Right lung (tissue), 10 donors: ENCODE data around the gene PPP4R2. TPM values are rescaled to one million over a fixed set of nuclear protein-coding genes. Genes with fewer than 3 reads are reported as not detected.

Experiments
- DNase-seq, 2 donors: peaks; one replicate each; pipeline ENCODE4 v3.0.0-alpha.2; 2013
- long read RNA-seq, 8 donors: transcript quantifications; one replicate each; lab custom pipeline, GENCODE V29; 2026
- polyA plus RNA-seq, 5 donors: library from polyadenylated mRNA; unstranded; fragments of 120-200 nt; gene quantifications; one replicate each; pipeline versions ENCODE4 v1.2.1 to v1.2.3, GENCODE V29; 2013; ENCODE audit warnings: inconsistent platforms in 1 of 5, low replicate concordance in 1 of 5; ENCODE audit not compliant: insufficient read length in 5 of 5, insufficient read depth in 1 of 5

Gene PPP4R2, protein sequence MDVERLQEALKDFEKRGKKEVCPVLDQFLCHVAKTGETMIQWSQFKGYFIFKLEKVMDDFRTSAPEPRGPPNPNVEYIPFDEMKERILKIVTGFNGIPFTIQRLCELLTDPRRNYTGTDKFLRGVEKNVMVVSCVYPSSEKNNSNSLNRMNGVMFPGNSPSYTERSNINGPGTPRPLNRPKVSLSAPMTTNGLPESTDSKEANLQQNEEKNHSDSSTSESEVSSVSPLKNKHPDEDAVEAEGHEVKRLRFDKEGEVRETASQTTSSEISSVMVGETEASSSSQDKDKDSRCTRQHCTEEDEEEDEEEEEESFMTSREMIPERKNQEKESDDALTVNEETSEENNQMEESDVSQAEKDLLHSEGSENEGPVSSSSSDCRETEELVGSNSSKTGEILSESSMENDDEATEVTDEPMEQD
- 100 to 1,000 TPM in 1 of 5 donors, 10 to 100 TPM in 4; 57.3 to 105 (median 85.6) TPM for polyA plus RNA-seq
- long read RNA-seq, donor 1, full-length matches to known transcripts: 35 of 46 reads
- long read RNA-seq, donor 1, partial matches to known transcripts: 11 of 46 reads
- long read RNA-seq, donor 1, other reads (novel, unspliced or antisense): 0 of 46 reads
- long read RNA-seq, donor 2, full-length matches to known transcripts: 15 of 20 reads
- long read RNA-seq, donor 2, partial matches to known transcripts: 5 of 20 reads
- long read RNA-seq, donor 2, other reads (novel, unspliced or antisense): 0 of 20 reads
- long read RNA-seq, donor 3, full-length matches to known transcripts: 9 of 17 reads
- long read RNA-seq, donor 3, partial matches to known transcripts: 8 of 17 reads
- long read RNA-seq, donor 3, other reads (novel, unspliced or antisense): 0 of 17 reads
- long read RNA-seq, donor 4, full-length matches to known transcripts: 19 of 42 reads
- long read RNA-seq, donor 4, partial matches to known transcripts: 23 of 42 reads
- long read RNA-seq, donor 4, other reads (novel, unspliced or antisense): 0 of 42 reads
- long read RNA-seq, donor 5, full-length matches to known transcripts: 26 of 96 reads
- long read RNA-seq, donor 5, partial matches to known transcripts: 70 of 96 reads
- long read RNA-seq, donor 5, other reads (novel, unspliced or antisense): 0 of 96 reads
- long read RNA-seq, donor 6, full-length matches to known transcripts: 25 of 34 reads
- long read RNA-seq, donor 6, partial matches to known transcripts: 9 of 34 reads
- long read RNA-seq, donor 6, other reads (novel, unspliced or antisense): 0 of 34 reads
- long read RNA-seq, donor 7, full-length matches to known transcripts: 48 of 55 reads
- long read RNA-seq, donor 7, partial matches to known transcripts: 7 of 55 reads
- long read RNA-seq, donor 7, other reads (novel, unspliced or antisense): 0 of 55 reads
- long read RNA-seq, donor 8, full-length matches to known transcripts: 9 of 9 reads
- long read RNA-seq, donor 8, partial matches to known transcripts: 0 of 9 reads
- long read RNA-seq, donor 8, other reads (novel, unspliced or antisense): 0 of 9 reads

DNA sequence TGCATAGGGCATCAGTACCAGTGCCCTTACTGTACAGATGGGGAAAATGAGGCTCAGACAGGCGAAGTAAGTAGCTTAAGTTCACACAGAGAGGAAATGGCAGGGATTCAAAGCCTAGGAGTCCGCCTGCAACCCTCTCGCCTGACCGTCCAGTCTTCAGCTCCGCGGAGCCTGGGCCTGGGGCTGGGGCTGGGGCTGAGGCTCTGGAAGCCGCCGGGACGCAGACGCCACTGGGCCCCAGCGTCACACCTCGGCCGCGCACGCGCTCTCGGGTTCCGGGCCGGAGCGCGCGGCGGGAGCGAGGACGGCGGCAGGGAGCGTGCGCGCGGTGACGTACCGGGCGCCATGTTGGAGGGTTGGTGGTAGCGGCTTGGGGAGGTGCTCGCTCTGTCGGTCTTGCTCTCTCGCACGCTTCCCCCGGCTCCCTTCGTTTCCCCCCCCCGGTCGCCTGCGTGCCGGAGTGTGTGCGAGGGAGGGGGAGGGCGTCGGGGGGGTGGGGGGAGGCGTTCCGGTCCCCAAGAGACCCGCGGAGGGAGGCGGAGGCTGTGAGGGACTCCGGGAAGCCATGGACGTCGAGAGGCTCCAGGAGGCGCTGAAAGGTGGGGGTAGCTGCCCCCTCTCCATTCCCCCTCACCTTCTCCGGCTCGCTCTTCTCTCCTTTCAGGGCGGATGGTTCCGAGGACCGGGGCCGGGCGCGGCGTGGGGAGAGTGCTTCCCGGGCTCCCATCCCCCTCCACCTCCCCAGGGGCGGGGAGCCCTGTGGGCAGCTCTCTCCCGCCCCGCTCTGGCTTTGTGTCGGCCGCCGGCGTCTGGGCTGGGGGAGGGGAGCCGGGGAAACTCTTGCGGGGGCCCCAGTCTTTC lies at the start of gene PPP4R2:
Gene PPP4R2 (plus strand): TSS at position 339 of the 861 bp plus-strand sequence. CDS start 227 bp downstream, at position 566.
- peak; percentile 91 for DNase-seq

DNA sequence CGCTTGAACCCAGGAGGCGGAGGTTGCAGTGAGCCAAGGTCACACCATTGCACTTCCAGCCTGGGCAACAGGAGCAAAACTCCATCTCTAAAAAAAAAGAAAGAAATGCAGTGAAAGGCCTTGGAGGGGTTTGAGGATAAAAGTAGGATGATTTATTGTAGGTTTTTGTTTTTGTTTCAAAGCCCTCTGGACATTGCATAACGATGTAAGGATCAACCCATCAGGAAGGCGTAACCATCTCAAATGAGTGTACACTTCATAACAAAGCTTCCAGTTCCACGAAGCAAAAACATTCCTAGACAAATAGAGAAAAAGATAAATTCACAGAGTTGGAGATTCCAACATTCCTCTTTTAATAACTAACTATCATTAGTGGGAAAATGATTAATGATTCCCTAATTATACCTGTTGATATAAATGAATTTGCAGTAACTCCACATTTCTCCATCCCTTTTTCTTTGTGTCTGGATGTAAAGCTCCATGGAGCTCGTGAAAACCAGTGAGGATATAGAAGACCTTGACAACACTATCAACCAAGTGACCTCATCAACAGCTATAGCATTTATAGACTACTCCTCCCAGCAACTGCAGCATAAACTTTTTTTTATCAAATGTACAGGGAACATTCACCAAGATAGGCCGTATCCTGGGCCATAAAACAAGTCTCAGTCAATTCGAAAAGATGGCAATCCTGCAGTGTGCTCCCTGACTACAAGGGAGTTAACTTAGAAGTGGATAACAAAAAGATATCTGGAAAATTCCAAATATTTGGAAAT lies 48.7 kb upstream of the PPP4R2 start:
- DNase-seq: no peak

DNA sequence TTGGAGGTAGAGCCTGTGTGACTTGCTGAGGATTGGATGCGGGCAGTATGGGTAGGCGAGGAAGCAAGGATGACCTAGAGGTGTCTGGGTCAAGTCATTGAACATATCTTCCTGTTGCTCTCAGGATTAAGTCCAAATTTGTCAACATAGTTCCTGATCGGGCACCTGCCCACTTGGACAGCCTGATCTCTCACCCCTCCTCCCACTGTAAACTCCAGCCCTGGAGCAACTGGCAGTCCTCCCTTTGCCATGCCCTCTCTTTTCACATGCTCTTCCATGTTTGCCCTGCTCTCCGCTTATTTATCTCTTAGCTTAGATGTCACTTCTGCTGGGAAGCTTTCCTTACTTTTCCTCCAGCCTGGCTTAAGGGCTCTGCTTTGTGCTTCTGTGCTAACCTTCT lies 47.6 kb upstream of the PPP4R2 start:
- no peak for DNase-seq

DNA sequence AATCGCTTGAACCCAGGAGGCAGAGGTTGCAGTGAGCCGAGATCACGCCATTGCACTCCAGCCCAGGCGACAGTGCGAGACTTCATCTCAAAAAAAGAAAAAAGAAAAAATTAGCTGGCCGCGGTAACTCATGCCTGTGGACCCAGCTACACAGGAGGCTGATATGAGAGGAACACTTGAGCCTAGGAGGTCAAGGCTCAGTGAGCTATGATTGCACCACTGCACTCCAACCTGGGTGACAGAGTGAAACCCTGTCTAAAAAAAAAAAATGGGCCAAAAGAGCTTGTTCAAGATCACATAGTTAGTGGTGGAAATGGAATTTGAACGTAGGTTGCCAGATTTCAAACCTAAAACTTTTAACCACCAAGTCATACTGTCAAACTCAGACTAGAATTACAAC lies 46.2 kb upstream of the PPP4R2 start:
- DNase-seq: no peak

DNA sequence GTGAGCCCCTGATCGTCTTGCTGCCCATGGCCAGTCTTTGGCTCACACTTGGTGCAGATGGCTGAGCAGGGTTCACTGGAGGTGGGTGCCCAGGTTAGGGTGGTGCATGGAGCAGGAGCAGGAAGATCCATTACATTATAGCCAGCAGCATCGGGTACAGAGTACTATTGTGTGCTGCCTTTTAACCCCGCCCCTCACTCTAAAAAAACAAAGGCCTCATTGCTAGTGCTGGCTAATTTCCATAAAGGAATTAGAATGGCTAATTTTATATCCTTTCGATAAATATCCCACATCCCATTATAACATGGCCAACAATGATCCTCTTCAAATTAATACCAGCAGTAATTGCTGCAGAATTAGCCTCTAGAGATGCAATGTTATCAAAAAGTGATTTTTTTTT lies 45.8 kb upstream of the PPP4R2 start:
- no peak for DNase-seq

DNA sequence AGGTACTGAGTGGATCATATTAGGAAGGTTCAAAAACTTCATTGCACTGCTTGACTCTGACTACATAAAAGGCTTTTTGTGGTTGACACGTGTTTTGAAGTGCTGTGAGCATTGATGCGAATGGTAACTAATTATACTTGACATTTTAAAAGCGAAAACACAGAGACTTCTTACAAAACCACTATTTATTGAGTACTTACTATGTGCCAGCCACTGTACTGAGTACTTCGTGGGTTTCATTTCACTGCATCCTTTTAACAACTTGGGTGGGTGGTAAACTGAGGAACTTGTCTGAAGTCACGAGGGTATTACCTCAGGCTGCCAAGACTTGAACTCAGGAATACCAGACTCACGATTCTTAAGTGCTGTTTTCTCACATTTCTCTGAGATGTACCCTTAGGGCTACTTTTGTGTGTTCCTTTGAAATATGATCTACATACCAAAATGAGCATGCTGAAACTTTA lies 45.3 kb upstream of the PPP4R2 start:
- no peak for DNase-seq

DNA sequence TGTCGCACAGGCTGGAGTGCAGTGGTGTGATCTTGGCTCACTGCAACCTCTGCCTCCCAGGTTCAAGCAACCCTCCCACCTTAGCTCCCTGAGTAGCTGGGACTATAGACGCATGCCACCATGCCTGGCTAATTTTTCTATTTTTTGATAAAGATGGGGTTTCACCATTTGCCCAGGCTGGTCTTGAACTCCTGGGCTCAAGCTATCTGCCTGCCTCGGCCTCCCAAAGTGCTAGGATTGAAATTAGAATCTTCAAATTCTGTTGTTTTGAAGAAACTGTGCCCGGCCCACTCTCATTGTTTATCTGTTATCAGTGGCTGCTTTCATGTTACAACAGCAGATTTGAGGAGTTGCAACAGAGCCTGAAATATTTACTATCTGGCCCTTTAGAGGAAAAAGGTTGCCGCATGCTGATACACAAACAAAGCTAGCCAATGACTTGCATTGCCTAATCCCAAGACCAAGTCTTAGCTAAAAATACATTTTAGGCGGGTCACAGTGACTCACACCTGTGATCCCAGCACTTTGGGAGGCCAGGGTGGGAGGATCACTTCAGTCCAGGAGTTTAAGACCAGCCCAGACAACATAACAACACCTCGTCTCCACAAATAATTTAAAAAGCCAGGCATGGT lies 43.2 kb upstream of the PPP4R2 start:
- DNase-seq: no peak

DNA sequence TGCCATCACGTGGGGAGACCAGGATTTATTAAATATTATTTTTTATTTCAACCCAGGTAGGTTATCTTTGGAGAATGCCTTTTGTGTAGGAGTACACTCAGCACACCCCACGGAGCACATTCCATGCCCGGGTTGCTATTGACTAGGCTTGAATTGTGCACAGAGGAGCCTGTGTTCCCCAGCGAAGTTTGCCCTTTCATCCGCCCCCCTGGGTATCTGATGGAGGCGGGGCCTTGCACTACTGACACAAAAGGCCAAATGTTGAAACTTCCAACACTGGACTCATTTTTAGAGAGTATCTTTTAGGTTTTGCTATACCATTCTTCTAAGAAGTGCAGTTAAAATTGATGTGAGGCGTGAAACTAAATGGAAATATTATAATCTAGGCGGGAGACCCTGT lies 39.3 kb upstream of the PPP4R2 start:
- no peak for DNase-seq

DNA sequence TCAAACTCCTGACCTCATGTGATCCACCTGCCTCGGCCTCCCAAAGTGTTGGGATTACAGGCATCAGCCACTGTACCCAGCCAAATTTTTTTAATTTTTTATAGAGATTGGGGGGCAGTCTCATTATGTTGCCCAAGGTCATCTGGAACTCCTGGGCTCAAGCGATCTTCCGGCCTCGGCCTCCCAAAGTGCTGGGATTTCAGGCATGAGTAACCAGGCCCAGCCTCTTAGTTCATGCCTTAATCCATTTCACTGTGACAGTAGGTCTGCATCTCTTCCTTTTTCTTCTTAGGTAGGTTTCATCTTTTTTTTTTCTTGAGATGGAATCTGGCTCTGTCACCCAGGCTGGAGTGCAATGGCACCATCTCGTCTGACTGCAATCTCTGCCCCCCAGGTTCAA lies 37.3 kb upstream of the PPP4R2 start:
- DNase-seq: no peak

DNA sequence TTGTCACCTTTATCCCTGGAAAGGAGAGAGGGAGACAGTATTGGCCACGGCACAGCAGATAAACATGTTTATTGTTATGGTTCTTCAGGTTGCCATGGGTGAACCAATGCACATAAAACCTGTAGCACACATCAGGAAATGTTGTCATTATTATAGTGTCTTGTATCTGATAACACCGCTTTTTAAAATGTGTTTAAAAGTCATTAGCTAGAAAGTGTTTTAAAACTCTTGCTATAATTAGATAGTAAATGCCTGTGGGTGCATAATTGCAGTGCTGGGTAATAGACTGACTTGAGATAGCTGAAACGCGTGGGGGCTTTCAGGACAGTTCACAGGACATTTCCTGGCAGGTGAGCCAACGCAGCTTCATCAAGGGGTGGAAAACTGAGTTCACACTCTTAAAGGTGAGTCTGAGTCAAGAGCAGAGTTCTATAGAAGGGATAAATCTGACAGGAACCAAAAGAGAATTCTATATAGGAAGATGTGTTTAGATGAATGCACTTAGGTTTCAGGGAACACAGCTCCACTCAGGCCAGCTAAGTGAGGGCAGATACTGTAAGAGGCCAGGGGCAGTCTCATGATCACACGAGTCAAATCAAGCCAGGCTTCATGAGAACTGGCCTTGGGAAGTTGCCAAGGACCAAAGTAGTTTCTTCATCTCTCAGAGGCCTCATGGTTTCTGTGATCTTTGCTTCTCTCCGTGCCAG lies 35.6 kb upstream of the PPP4R2 start:
- peak; percentile 27 to 38 for DNase-seq

DNA sequence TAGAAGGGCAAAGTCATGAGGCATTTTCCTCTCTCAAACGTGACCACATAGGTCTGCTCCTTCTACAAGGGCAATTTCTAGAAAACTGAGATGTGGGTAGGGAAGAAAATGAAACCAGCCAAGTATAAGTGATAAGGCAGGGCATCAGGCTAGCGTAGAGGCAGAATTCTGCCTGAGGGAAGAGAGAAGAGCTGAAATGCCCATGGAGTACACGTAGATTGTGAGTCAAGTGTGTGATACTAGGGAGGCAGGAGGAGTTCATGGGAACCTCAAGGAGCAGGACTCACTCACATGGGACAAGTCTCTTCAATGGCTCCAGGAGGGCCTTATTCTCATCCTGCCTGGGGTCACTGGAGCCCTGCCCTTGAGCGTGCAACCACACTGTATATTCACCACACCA lies 34.9 kb upstream of the PPP4R2 start:
- DNase-seq: no peak

DNA sequence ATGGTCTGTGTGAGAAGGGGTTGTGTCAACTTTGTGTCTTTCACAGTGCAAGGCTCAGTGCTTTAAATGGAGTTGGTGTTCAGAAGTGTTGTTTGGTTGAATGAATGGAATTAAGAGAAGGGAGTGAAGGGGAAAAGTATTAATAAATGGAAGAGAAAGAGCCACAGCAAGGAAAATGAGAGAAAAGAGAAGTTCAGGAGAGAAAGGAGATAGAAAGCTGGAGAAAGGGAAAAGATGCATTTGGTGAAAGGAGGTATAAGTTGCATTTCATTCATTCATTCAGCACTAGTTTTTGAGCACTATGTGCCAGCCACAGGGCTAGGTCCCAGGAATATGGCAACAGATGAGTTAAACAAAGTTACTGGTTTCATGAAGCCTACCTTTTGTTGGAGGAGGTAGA lies 34.3 kb upstream of the PPP4R2 start:
- no peak for DNase-seq

DNA sequence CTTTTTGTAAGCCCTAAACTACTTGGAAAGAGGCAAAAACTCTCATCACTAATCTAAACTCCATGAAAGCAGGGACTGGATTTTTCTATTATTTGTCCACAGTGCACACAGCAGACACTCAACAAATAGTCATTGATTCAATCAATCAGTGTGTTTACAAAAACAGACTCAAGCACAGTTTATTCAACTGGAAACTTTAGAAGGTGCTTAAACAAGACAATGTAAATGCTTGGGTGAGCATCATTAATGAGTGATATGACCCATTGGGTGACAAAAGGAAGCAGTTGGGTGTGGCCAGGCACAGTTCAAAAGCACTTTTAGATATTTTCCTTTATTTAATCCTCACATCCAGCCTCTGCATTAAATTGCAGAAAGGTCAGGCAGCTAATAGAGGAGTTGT lies 32.0 kb upstream of the PPP4R2 start:
- no peak for DNase-seq

DNA sequence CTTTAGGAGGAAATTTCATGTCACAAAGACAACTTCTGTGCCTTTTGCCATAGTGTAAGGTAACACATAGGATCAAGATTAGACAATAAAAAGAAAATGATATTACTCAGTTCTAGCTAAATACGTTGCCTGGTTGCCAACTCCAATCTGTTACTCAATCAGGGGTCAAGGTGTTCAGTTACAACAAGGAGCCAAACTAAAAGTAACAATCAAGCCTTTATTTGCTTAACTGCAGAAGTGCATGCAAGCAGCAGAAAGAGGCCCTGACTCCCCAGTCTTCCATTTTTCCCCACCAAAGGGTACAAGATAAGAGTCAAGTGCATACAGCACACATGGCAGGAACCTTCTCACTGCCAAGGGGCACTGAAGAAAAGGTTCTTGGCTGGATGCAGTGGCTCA lies 28.3 kb upstream of the PPP4R2 start:
- DNase-seq: no peak

DNA sequence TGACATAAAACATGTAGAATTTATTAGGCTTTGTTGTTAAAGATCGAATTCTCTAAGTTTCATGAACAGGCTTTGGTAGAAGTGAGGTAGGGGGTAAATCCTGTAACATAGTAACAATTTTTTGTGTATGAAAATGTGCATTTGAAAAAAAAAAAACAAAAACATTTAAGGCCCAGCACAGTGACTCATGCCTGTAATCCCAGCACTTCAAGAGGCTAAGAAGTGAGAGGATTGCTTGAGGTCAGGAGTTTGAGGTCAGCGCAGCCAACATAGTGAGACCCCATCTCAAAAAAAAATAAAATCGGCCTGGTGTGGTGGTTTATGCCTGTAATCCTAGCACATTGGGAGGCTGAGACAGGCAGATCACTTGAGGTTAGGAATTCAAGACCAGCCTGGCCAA lies 26.8 kb upstream of the PPP4R2 start:
- no peak for DNase-seq

DNA sequence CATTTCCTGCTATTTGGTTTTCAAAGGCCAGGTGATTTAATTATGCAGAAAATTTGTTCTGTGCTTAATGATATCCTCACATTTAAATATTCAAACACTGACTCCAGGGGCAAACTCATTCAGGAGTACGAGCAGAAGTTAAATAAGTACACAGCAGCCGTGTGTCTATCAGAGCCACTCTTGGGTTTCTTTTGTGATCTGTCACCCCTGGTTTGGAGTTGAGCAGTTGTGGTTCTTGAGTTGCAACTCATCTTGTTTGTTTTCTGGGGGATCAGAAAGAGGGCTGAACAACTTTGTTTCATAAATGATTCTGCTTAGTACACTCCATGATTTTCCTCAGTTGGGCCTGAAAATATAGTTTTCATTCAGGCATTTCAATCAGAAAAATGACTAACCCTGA lies 25.7 kb upstream of the PPP4R2 start:
- DNase-seq: no peak

DNA sequence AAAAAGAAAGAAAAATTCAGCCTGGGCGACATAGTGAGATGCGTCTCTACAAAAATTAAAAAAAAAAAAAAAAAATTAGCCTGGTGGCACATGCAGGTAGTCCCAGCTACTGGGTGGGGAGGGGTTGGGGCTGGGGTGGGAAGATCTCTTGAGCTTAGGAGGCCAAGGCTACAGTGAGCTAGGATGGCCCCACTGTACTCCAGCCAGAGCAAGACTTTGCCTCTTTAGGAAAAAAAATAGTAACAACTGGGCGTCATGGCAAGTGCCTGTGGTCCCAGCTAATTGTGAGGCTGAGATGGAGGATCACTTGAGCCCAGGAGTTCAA lies 23.9 kb upstream of the PPP4R2 start:
- DNase-seq: no peak

DNA sequence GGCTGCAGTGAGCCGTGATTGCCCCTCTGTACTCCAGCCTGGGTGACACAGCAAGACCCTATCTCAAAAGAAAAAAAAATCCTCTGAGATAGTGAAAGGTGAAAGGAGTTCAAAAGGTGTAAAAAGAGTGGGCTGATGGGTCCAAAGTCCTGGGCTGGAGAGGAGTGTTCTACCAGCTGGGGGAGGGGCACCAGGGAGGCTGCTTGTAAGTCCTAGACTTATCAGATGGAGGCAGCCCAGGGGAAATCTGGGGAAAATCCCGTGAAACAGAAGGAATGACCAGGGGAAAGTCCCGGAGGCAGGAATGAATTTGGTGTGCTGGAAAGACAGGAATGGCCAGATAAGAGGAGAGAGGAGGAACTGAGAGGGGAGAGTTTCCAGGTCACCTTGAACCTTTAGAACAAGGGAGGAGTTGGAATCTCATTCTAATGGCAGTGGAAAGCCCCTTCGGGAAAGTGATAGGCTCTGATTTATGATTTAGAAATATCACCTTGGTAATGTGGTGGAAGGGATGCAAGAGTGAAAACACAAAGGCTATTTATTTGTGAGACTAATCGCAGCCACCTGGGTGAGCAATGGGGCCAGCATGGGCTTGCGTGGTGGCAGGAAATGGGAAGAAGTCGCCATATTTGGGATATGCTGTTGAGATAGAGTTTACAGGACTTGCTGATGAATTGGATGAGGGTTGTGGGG lies 23.4 kb upstream of the PPP4R2 start:
- no peak for DNase-seq
